GM23338 (cell line): ENCODE measurements around the gene PDLIM5. TPM values are rescaled to one million over a fixed set of nuclear protein-coding genes. Genes with fewer than 3 reads are reported as not detected.

ENCODE experiments used
- ATAC-seq: fragments of 200-7000 bp; cut with Tn5 transposase; 3 replicates; pipeline ENCODE4 v1.9.1; 2020
- DNase-seq: peaks from one replicate; pipeline ENCODE4 v3.0.0-alpha.2; 2015; ENCODE audit warnings: low spot score
- H2AFZ ChIP-seq: fragments of 200-600 bp; sonication (generic); 2 replicates; pipeline ENCODE4 v1.8.0; 2016; ENCODE audit warnings: antibody characterized with exemption, mild to moderate bottlenecking, moderate library complexity
- H3F3A ChIP-seq: fragments of 200-600 bp; sonication (generic); replicated peaks from 2 replicates; pipeline ENCODE4 v1.8.0; 2017; ENCODE audit warnings: antibody characterized with exemption, mixed run types, low read depth
- H3K27ac ChIP-seq: fragments of 200-600 bp; sonication (generic); 2 replicates; pipeline ENCODE4 v1.6.1; 2016; ENCODE audit warnings: low read depth
- H3K27me3 ChIP-seq: fragments of 200-600 bp; sonication (generic); 2 replicates; pipeline ENCODE4 v1.8.0; 2016; ENCODE audit warnings: mild to moderate bottlenecking, mixed run types, moderate library complexity; ENCODE audit not compliant: insufficient read depth
- H3K36me3 ChIP-seq: fragments of 200-600 bp; sonication (generic); 2 replicates; pipeline ENCODE4 v1.8.0; 2016; ENCODE audit warnings: mild to moderate bottlenecking; ENCODE audit not compliant: insufficient read depth
- H3K4me1 ChIP-seq: fragments of 200-600 bp; sonication (generic); 2 replicates; pipeline ENCODE4 v1.8.0; 2016; ENCODE audit warnings: mild to moderate bottlenecking, moderate library complexity; ENCODE audit not compliant: insufficient read depth
- H3K4me2 ChIP-seq: fragments of 200-600 bp; sonication (generic); 2 replicates; pipeline ENCODE4 v1.7.1; 2017; ENCODE audit warnings: mixed run types
- H3K4me3 ChIP-seq: fragments of 200-600 bp; sonication (generic); 2 replicates; pipeline ENCODE4 v1.6.1; 2016; ENCODE audit warnings: mixed run types
- H3K79me2 ChIP-seq: fragments of 200-600 bp; sonication (generic); replicated peaks from 2 replicates; pipeline ENCODE4 v1.8.0; 2017; ENCODE audit warnings: mild to moderate bottlenecking; ENCODE audit not compliant: insufficient read depth
- H3K9me2 ChIP-seq: fragments of 200-600 bp; sonication (generic); 2 replicates; pipeline ENCODE4 v1.8.0; 2017; ENCODE audit not compliant: insufficient read depth
- H4K20me1 ChIP-seq: fragments of 200-600 bp; sonication (generic); replicated peaks from 2 replicates; pipeline ENCODE4 v1.8.0; 2017; ENCODE audit warnings: mild to moderate bottlenecking; ENCODE audit not compliant: insufficient read depth
- H3K27ac Mint-ChIP-seq: 2 replicates; pipeline ENCODE4 v1.8.0; 2020; ENCODE audit warnings: inconsistent platforms, mild to moderate bottlenecking, moderate library complexity, mixed read lengths
- H3K27me3 Mint-ChIP-seq: 3 replicates; pipeline ENCODE4 v1.8.0; 2022; ENCODE audit warnings: low read depth, mild to moderate bottlenecking, moderate library complexity, mixed read lengths, inconsistent platforms; ENCODE audit not compliant: insufficient read depth, poor library complexity
- H3K36me3 Mint-ChIP-seq: 3 replicates; pipeline ENCODE4 v1.8.0; 2021; ENCODE audit warnings: low read depth, mild to moderate bottlenecking, inconsistent platforms, moderate library complexity, mixed read lengths
- H3K4me1 Mint-ChIP-seq: 3 replicates; pipeline ENCODE4 v1.8.0; 2020; ENCODE audit warnings: mild to moderate bottlenecking, inconsistent platforms, mixed read lengths
- H3K4me3 Mint-ChIP-seq: 3 replicates; pipeline ENCODE4 v1.8.0; 2021; ENCODE audit warnings: moderate library complexity, mild to moderate bottlenecking, inconsistent platforms, mixed read lengths
- H3K9me3 Mint-ChIP-seq: 3 replicates; pipeline ENCODE4 v1.8.0; 2020; ENCODE audit warnings: moderate library complexity, mild to moderate bottlenecking, inconsistent platforms, mixed read lengths
- CREB1 ChIP-seq: fragments of 250-450 bp; sonication (Bioruptor Pico); IDR thresholded peaks from 2 replicates; pipeline ENCODE4 v1.5.0; 2020; ENCODE audit warnings: low read depth, mild to moderate bottlenecking, moderate library complexity
- EZH2 ChIP-seq: fragments of 200-600 bp; sonication (generic); IDR thresholded peaks from one replicate; pipeline ENCODE4 v1.8.0; 2017; ENCODE audit warnings: antibody characterized with exemption, mild to moderate bottlenecking, low read depth; ENCODE audit not compliant: unreplicated experiment
- EZH2phosphoT487 ChIP-seq: fragments of 200-600 bp; sonication (generic); IDR thresholded peaks from one replicate; pipeline ENCODE4 v1.8.1; 2018; ENCODE audit warnings: antibody characterized with exemption; ENCODE audit not compliant: unreplicated experiment
- JUNB ChIP-seq: IDR thresholded peaks from one replicate; pipeline ENCODE4 v1.6.1; 2016; ENCODE audit warnings: antibody characterized with exemption; ENCODE audit not compliant: unreplicated experiment
- NANOG ChIP-seq: IDR thresholded peaks from 2 replicates; pipeline ENCODE4 v1.6.1; 2016; ENCODE audit warnings: antibody characterized with exemption, borderline replicate concordance
- POLR2AphosphoS5 ChIP-seq: IDR thresholded peaks from 2 replicates; pipeline ENCODE4 v1.6.1; 2016; ENCODE audit warnings: antibody characterized with exemption, low read depth
- STAT1 ChIP-seq: IDR thresholded peaks from one replicate; pipeline ENCODE4 v1.6.1; 2016; ENCODE audit warnings: antibody characterized with exemption; ENCODE audit not compliant: unreplicated experiment
- ZNF114 ChIP-seq: fragments of 250-450 bp; sonication (Bioruptor Pico); IDR thresholded peaks from 2 replicates; pipeline ENCODE4 v1.5.0; 2020; ENCODE audit warnings: mild to moderate bottlenecking, moderate library complexity
- ZNF331 ChIP-seq: fragments of 250-450 bp; sonication (Bioruptor Pico); IDR thresholded peaks from 2 replicates; pipeline ENCODE4 v1.5.0; 2020; ENCODE audit warnings: low read depth, mild to moderate bottlenecking, moderate library complexity
- polyA plus RNA-seq: library from polyadenylated mRNA; unstranded; fragments of >200 nt; fragmentation: Nextera tagmentation; extraction: Ambion mirVana; gene quantifications from 2 replicates; pipeline ENCODE4 v1.2.1, GENCODE V29; 2016
- total RNA-seq: library from RNA; depleted of rRNA; stranded (reverse); fragments of >200 nt; shearing (Covaris generic); gene quantifications from 2 replicates; pipeline ENCODE4 v1.2.3, GENCODE V29; 2014
- TF ChIP-seq, protein P1 (sequence below): IDR thresholded peaks from one replicate; pipeline ENCODE4 v1.6.1; 2018; ENCODE audit warnings: antibody characterized with exemption; ENCODE audit not compliant: unreplicated experiment
- TF ChIP-seq, protein P2 (sequence below), 2 experiments: fragments of 200-600 bp in 1 of 2; sonication (generic) in 1 of 2; conservative IDR thresholded peaks; 2 replicates each; pipeline versions ENCODE4 v1.5.1 to v1.6.1; 2016 to 2017; ENCODE audit warnings: antibody characterized with exemption in 2 of 2, low read depth in 2 of 2, mild to moderate bottlenecking in 2 of 2, moderate library complexity in 1 of 2
- TF ChIP-seq, protein P3 (sequence below): fragments of 250-450 bp; sonication (Bioruptor Pico); IDR thresholded peaks from 2 replicates; pipeline ENCODE4 v1.5.0; 2020; ENCODE audit warnings: mild to moderate bottlenecking, moderate library complexity
- TF ChIP-seq, protein P4 (sequence below): IDR thresholded peaks from 2 replicates; pipeline ENCODE4 v1.6.1; 2016; ENCODE audit warnings: antibody characterized with exemption

The PDLIM5 gene
- total and polyA plus RNA-seq, 2 experiments from 2014 or later = 45.2 to 53.0 TPM

DNA sequence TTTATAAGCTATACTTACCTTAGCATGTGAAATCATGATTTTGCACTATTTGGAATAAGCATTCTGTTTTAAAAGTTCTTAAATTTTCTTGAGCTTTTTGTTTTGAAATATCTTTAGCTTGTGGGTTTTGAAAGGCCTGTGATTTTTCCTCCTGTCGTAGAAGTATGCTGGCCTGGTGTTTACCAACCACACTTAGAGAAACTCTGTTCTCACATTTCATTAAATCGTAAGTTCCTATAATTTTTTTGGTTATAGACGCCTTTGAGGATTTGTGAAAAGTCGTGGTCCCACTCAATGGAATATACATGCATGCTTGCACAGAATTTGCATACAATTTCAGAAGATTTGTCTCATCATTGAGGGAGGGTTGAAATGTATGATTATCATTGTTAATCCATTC, 63.6 kb downstream of the PDLIM5 start:
- no peaks in the 10 kb centered on the region for H3K36me3 ChIP-seq
- Mint-ChIP-seq H3K27ac (no peak overlapping the region), H3K36me3 (no peaks in the 10 kb centered on the region; the same call in 2 of the 3 replicates), H3K4me1 (peaks cover 5% of the 10 kb centered on the region), H3K27me3 (peaks cover under 1% of the 10 kb centered on the region), H3K4me3 (no peak overlapping the region), H3K9me3 (no peaks in the 10 kb centered on the region)
- peaks cover 44% of the 10 kb centered on the region for H3K79me2 ChIP-seq
- H3K4me3 ChIP-seq = no peak overlapping the region
- H3K4me1 ChIP-seq = no peaks in the 10 kb centered on the region; the same call in 1 of the 2 replicates
- H3K27me3 ChIP-seq = no peaks in the 10 kb centered on the region
- H2AFZ ChIP-seq = no peak overlapping the region
- H3K9me2 ChIP-seq = no peaks in the 10 kb centered on the region
- TF ChIP-seq JUNB (no peak), ZNF331 (CRISPR knock-in tag) (no peak), EZH2 (no peak), CREB1 (CRISPR knock-in tag) (no peak), EZH2phosphoT487 (no peak), POLR2AphosphoS5 (no peak), NANOG (no peak), ZNF114 (no peak), STAT1 (no peak)
- TF ChIP-seq, protein P1, sequence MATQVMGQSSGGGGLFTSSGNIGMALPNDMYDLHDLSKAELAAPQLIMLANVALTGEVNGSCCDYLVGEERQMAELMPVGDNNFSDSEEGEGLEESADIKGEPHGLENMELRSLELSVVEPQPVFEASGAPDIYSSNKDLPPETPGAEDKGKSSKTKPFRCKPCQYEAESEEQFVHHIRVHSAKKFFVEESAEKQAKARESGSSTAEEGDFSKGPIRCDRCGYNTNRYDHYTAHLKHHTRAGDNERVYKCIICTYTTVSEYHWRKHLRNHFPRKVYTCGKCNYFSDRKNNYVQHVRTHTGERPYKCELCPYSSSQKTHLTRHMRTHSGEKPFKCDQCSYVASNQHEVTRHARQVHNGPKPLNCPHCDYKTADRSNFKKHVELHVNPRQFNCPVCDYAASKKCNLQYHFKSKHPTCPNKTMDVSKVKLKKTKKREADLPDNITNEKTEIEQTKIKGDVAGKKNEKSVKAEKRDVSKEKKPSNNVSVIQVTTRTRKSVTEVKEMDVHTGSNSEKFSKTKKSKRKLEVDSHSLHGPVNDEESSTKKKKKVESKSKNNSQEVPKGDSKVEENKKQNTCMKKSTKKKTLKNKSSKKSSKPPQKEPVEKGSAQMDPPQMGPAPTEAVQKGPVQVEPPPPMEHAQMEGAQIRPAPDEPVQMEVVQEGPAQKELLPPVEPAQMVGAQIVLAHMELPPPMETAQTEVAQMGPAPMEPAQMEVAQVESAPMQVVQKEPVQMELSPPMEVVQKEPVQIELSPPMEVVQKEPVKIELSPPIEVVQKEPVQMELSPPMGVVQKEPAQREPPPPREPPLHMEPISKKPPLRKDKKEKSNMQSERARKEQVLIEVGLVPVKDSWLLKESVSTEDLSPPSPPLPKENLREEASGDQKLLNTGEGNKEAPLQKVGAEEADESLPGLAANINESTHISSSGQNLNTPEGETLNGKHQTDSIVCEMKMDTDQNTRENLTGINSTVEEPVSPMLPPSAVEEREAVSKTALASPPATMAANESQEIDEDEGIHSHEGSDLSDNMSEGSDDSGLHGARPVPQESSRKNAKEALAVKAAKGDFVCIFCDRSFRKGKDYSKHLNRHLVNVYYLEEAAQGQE = no peak
- TF ChIP-seq, protein P2, sequence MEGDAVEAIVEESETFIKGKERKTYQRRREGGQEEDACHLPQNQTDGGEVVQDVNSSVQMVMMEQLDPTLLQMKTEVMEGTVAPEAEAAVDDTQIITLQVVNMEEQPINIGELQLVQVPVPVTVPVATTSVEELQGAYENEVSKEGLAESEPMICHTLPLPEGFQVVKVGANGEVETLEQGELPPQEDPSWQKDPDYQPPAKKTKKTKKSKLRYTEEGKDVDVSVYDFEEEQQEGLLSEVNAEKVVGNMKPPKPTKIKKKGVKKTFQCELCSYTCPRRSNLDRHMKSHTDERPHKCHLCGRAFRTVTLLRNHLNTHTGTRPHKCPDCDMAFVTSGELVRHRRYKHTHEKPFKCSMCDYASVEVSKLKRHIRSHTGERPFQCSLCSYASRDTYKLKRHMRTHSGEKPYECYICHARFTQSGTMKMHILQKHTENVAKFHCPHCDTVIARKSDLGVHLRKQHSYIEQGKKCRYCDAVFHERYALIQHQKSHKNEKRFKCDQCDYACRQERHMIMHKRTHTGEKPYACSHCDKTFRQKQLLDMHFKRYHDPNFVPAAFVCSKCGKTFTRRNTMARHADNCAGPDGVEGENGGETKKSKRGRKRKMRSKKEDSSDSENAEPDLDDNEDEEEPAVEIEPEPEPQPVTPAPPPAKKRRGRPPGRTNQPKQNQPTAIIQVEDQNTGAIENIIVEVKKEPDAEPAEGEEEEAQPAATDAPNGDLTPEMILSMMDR (conservative IDR thresholded peaks at IDR 0.05; ENCODE audit: low read depth in 2 of 2) = no peak
- TF ChIP-seq, protein P3, sequence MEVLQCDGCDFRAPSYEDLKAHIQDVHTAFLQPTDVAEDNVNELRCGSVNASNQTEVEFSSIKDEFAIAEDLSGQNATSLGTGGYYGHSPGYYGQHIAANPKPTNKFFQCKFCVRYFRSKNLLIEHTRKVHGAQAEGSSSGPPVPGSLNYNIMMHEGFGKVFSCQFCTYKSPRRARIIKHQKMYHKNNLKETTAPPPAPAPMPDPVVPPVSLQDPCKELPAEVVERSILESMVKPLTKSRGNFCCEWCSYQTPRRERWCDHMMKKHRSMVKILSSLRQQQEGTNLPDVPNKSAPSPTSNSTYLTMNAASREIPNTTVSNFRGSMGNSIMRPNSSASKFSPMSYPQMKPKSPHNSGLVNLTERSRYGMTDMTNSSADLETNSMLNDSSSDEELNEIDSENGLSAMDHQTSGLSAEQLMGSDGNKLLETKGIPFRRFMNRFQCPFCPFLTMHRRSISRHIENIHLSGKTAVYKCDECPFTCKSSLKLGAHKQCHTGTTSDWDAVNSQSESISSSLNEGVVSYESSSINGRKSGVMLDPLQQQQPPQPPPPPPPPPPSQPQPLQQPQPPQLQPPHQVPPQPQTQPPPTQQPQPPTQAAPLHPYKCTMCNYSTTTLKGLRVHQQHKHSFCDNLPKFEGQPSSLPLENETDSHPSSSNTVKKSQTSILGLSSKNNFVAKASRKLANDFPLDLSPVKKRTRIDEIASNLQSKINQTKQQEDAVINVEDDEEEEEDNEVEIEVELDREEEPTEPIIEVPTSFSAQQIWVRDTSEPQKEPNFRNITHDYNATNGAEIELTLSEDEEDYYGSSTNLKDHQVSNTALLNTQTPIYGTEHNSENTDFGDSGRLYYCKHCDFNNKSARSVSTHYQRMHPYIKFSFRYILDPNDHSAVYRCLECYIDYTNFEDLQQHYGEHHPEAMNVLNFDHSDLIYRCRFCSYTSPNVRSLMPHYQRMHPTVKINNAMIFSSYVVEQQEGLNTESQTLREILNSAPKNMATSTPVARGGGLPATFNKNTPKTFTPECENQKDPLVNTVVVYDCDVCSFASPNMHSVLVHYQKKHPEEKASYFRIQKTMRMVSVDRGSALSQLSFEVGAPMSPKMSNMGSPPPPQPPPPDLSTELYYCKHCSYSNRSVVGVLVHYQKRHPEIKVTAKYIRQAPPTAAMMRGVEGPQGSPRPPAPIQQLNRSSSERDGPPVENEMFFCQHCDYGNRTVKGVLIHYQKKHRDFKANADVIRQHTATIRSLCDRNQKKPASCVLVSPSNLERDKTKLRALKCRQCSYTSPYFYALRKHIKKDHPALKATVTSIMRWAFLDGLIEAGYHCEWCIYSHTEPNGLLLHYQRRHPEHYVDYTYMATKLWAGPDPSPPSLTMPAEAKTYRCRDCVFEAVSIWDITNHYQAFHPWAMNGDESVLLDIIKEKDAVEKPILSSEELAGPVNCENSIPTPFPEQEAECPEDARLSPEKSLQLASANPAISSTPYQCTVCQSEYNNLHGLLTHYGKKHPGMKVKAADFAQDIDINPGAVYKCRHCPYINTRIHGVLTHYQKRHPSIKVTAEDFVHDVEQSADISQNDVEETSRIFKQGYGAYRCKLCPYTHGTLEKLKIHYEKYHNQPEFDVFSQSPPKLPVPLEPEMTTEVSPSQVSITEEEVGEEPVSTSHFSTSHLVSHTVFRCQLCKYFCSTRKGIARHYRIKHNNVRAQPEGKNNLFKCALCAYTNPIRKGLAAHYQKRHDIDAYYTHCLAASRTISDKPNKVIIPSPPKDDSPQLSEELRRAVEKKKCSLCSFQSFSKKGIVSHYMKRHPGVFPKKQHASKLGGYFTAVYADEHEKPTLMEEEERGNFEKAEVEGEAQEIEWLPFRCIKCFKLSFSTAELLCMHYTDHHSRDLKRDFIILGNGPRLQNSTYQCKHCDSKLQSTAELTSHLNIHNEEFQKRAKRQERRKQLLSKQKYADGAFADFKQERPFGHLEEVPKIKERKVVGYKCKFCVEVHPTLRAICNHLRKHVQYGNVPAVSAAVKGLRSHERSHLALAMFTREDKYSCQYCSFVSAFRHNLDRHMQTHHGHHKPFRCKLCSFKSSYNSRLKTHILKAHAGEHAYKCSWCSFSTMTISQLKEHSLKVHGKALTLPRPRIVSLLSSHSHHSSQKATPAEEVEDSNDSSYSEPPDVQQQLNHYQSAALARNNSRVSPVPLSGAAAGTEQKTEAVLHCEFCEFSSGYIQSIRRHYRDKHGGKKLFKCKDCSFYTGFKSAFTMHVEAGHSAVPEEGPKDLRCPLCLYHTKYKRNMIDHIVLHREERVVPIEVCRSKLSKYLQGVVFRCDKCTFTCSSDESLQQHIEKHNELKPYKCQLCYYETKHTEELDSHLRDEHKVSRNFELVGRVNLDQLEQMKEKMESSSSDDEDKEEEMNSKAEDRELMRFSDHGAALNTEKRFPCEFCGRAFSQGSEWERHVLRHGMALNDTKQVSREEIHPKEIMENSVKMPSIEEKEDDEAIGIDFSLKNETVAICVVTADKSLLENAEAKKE (CRISPR knock-in tag) = no peak
- TF ChIP-seq, protein P4, sequence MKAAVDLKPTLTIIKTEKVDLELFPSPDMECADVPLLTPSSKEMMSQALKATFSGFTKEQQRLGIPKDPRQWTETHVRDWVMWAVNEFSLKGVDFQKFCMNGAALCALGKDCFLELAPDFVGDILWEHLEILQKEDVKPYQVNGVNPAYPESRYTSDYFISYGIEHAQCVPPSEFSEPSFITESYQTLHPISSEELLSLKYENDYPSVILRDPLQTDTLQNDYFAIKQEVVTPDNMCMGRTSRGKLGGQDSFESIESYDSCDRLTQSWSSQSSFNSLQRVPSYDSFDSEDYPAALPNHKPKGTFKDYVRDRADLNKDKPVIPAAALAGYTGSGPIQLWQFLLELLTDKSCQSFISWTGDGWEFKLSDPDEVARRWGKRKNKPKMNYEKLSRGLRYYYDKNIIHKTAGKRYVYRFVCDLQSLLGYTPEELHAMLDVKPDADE = no peak
- H3K27ac ChIP-seq = no peak overlapping the region
- H4K20me1 ChIP-seq = peaks cover 5% of the 10 kb centered on the region; the same call in 1 of the 2 replicates
- H3F3A ChIP-seq = no peaks in the 10 kb centered on the region
- ATAC-seq = no peak
- no peak for DNase-seq
- H3K4me2 ChIP-seq = no peak overlapping the region
